Stimulated activated CD8-positive, alpha-beta memory T cell treated with anti-CD3 and anti-CD28 coated beads, Interleukin-4, amount 100 ng/mL, for 48 hours (primary cell): ENCODE results near the gene CFHR1.
"Not testable (repeated sequence)": the region's sequence is repeated elsewhere in the genome, so short reads cannot be mapped to it uniquely, and the experiment has no call there.

Experiments used
- DNase-seq: peaks from one replicate; pipeline ENCODE4 v3.0.0-alpha.2; 2020

Gene CFHR1

GRCh38 chr1:196819531-196819930 is at the start of gene CFHR1:
CFHR1 (plus strand) TSS chr1:196819731; CDS start chr1:196819845, 114 bp downstream.
- not testable (repeated sequence) for DNase-seq

GRCh38 chr1:196769823-196770222 is 49.7 kb upstream of the CFHR1 start:
- DNase-seq = not testable (repeated sequence)

- DNase-seq = no peak
These were observed 45.8 kb upstream of the CFHR1 start for GRCh38 chr1:196773713-196774112.

GRCh38 chr1:196774175-196774574 is 45.4 kb upstream of the CFHR1 start:
- no peak for DNase-seq

GRCh38 chr1:196774603-196775002 is 44.9 kb upstream of the CFHR1 start, which contains the start of gene CFHR3:
CFHR3 (plus strand) TSS chr1:196774840; CDS start chr1:196774887, 47 bp downstream.
- DNase-seq = no peak

- no peak for DNase-seq
These were observed 41.9 kb upstream of the CFHR1 start for GRCh38 chr1:196777603-196778002.

- DNase-seq = no peak
These were observed 40.4 kb upstream of the CFHR1 start for GRCh38 chr1:196779093-196779492.

- not testable (repeated sequence) for DNase-seq
These were observed 28.3 kb upstream of the CFHR1 start for GRCh38 chr1:196791252-196791651.

- DNase-seq = not testable (repeated sequence)
These were observed 25.4 kb upstream of the CFHR1 start for GRCh38 chr1:196794103-196794502.

- no peak for DNase-seq
These were observed 21.6 kb upstream of the CFHR1 start for GRCh38 chr1:196797891-196798290.

- DNase-seq = not testable (repeated sequence)
These were observed 17.6 kb upstream of the CFHR1 start for GRCh38 chr1:196801920-196802319.

- no peak for DNase-seq
These were observed 10.8 kb upstream of the CFHR1 start for GRCh38 chr1:196808529-196809235.

GRCh38 chr1:196817442-196817841 is 2.1 kb upstream of the CFHR1 start:
- not testable (repeated sequence) for DNase-seq

- DNase-seq = not testable (repeated sequence)
These were observed 8.3 kb downstream of the CFHR1 start for GRCh38 chr1:196827860-196828259.

GRCh38 chr1:196849613-196850492 is 30.3 kb downstream of the CFHR1 start:
- not testable (repeated sequence) for DNase-seq

GRCh38 chr1:196856053-196856452 is 36.5 kb downstream of the CFHR1 start:
- no peak for DNase-seq

GRCh38 chr1:196857188-196857587 is 37.7 kb downstream of the CFHR1 start:
- no peak for DNase-seq

GRCh38 chr1:196858811-196859210 is 39.3 kb downstream of the CFHR1 start:
- DNase-seq = no peak

GRCh38 chr1:196860323-196860884 is 40.9 kb downstream of the CFHR1 start:
- no peak for DNase-seq

- no peak for DNase-seq
These were observed 41.9 kb downstream of the CFHR1 start for GRCh38 chr1:196861429-196861828.

- no peak for DNase-seq
These were observed 47.4 kb downstream of the CFHR1 start for GRCh38 chr1:196866974-196867373.

- no peak for DNase-seq
These were observed 53.9 kb downstream of the CFHR1 start for GRCh38 chr1:196873385-196873784.

- no peak for DNase-seq
These were observed 56.4 kb downstream of the CFHR1 start for GRCh38 chr1:196875935-196876334.

GRCh38 chr1:196877964-196878363 is 58.4 kb downstream of the CFHR1 start:
- no peak for DNase-seq
